ENCODE results near the gene F3. TPM values are rescaled to one million over a fixed set of nuclear protein-coding genes. Genes with fewer than 3 reads are reported as not detected.
A peak's percentile ranks its signal among the peaks of the same experiment; 100 is the strongest.

The F3 gene
- total RNA-seq, 2 experiments from 2014 or later = 0.10 TPM; not detected in 1

DNA sequence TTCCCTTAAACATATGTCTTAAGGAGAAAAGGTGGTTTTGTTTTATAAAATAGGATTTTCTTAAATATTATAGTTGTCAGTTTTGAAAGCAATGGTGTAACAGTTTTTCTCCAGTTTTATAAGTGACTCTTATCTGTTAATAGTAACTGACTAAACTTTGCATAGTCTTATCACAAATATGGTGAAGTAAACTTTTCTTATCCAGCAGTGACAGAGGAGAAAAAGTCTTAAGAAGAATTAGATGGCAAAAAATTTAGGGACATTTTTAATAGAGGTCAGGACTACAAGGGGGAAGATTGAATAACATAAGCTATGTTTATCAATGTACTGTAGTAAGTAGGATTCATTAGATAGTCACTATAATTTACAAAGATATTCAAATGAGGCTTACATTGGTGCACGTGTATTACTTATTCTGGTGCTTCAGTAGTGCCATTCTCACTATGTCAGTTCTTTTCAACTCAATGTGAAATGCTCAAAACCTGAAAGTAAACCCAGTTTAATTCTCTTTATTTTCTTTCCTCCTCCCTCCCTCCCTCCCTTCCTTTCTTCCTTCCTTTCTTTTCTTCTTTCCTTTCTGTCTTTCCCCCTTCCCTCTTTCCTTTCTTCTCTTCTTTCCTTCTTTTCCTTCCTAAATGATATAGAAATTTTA is 26.1 kb downstream of the F3 start:
- Mint-ChIP-seq H3K27me3 (ENCODE audit: low read depth) (no peaks in the 10 kb centered on the region), H3K4me1 (ENCODE audit: low read depth) (no peaks in the 10 kb centered on the region), H3K4me3 (no peak overlapping the region), H3K27ac (no peak overlapping the region), H3K9me3 (no peaks in the 10 kb centered on the region), H3K36me3 (ENCODE audit: low read depth) (peaks cover 16% of the 10 kb centered on the region)
- CTCF ChIA-PET = interaction anchor here (1.9 to 2.4 kb wide), 2 partner anchors 290 to 291 kb away, joined by 7 to 11 read pairs; no protein-coding TSS in a partner anchor
- no peak for DNase-seq
- intact Hi-C loops (cut with micrococcal nuclease) = loop anchor here (2.0 kb wide), 1 partner anchor 291 kb away; no protein-coding TSS in a partner anchor

DNA sequence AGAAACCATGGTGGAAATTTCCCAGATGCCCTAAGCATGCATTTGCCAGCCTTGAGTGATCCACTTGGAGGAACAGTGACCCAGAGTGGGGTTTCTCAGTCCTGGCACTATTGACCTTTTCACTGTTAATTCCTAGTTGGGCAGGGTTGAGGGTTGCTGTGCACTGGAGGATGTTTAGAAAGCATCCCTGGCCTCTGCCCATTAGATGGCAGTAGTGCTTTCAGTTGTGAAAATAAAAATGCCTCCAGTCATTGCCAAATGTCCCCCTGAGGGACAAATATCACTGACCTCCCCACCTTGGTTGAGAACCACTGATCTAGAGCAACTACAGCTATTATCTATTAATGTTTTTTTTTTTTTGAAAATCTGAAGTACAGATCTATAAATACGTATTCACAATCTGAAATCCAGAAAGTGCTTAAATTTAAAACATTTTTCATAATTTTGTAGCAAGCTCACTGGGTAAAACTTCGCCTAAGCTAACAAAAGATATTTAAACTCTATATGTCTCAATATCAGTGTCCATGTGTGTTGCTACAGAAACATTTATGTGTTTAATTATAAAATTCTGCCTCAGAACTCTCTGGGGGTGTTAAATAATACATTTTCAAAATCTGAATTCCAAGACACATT is 27.3 kb downstream of the F3 start:
- H3K27ac Mint-ChIP-seq = no peak overlapping the region
- H3K4me1 Mint-ChIP-seq (ENCODE audit: low read depth) = no peaks in the 10 kb centered on the region
- H3K4me3 Mint-ChIP-seq = no peak overlapping the region
- peaks cover 17% of the 10 kb centered on the region for H3K36me3 Mint-ChIP-seq (ENCODE audit: low read depth)
- CTCF ChIA-PET = interaction anchor here (0.7 to 2.4 kb wide), 2 partner anchors 64 to 292 kb away, joined by 3 to 11 read pairs; no protein-coding TSS in a partner anchor
- H3K27me3 Mint-ChIP-seq (ENCODE audit: low read depth) = no peaks in the 10 kb centered on the region
- intact Hi-C loops (cut with micrococcal nuclease) = loop anchor here (2.0 kb wide), 1 partner anchor 293 kb away; no protein-coding TSS in a partner anchor
- peak; percentile 6 for DNase-seq
- no peaks in the 10 kb centered on the region for H3K9me3 Mint-ChIP-seq

DNA sequence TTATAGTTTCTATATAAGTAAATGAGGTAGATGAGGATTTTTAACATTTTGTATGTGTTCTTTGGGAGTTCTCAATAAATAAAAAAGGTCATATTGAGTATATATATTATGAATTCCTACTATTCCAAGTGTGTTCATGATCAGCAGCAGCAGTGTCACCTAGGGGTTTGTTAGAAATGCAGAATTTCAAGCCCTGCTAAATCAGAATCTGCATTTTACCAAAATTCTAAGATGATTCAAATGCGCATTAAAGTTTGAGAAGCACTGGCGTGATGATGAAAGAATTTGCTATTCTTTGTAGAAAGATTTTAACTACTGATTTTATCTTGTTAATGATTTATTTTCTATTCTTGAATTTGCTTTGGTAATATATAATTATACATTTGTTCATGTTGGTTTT is 28.7 kb downstream of the F3 start:
- no peak for DNase-seq
- no peak overlapping the region for H3K27ac Mint-ChIP-seq
- no peaks in the 10 kb centered on the region for H3K9me3 Mint-ChIP-seq
- no peak overlapping the region for H3K4me3 Mint-ChIP-seq
- CTCF ChIA-PET = interaction anchor here (0.6 to 1.3 kb wide), 4 partner anchors 9 to 36 kb away, joined by 3 to 7 read pairs (median 4); partner anchors contain the start of gene F3
- peaks cover 25% of the 10 kb centered on the region for H3K36me3 Mint-ChIP-seq (ENCODE audit: low read depth)
- H3K4me1 Mint-ChIP-seq (ENCODE audit: low read depth) = no peaks in the 10 kb centered on the region
- H3K27me3 Mint-ChIP-seq (ENCODE audit: low read depth) = no peaks in the 10 kb centered on the region
- intact Hi-C loops (cut with micrococcal nuclease) = no loop called here

- no peak overlapping the region for H3K27ac Mint-ChIP-seq
- no peak for DNase-seq
Measured at GRCh38 chr1:94504601-94505000, 37.0 kb downstream of the F3 start.

DNA sequence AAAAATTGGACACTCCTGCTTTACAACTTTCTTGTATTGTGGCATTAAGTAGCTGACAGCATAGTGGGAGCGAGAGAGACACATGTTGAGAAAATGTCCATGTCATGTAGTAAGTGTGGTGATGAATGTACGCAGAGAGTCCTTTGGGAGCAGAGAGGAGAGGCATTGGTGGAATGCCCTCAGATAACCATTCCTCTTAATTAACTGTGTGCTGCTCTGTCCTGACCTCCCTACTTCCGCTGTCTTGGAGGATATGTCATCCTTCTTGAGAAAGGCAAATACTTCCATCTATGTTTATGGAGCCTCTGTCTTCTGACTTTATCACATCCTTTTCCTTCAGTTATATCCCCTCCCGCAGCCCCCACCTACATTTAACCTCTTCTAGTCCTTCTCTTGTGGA is 38.4 kb downstream of the F3 start:
- peaks cover 56% of the 10 kb centered on the region for H3K36me3 Mint-ChIP-seq (ENCODE audit: low read depth)

More at GRCh38 chr1:94504601-94505000, 37.0 kb downstream of the F3 start:
- H3K4me3 Mint-ChIP-seq = no peak overlapping the region
- H3K36me3 Mint-ChIP-seq (ENCODE audit: low read depth) = peaks cover 60% of the 10 kb centered on the region
- H3K4me1 Mint-ChIP-seq (ENCODE audit: low read depth) = no peaks in the 10 kb centered on the region
- peaks cover 4% of the 10 kb centered on the region for H3K9me3 Mint-ChIP-seq
- H3K27me3 Mint-ChIP-seq (ENCODE audit: low read depth) = no peaks in the 10 kb centered on the region
- CTCF ChIA-PET = no interaction called here
- intact Hi-C loops (cut with micrococcal nuclease) = no loop called here

GRCh38 chr1:94501935-94502334 is 39.6 kb downstream of the F3 start:
- H3K27me3 Mint-ChIP-seq (ENCODE audit: low read depth) = no peaks in the 10 kb centered on the region
- DNase-seq = no peak
- H3K4me1 Mint-ChIP-seq (ENCODE audit: low read depth) = no peaks in the 10 kb centered on the region
- peaks cover 55% of the 10 kb centered on the region for H3K36me3 Mint-ChIP-seq (ENCODE audit: low read depth)
- H3K4me3 Mint-ChIP-seq = no peak overlapping the region
- H3K27ac Mint-ChIP-seq = no peak overlapping the region
- CTCF ChIA-PET = interaction anchor here (0.7 kb wide), 1 partner anchor 234 kb away, joined by 3 read pairs; no protein-coding TSS in a partner anchor
- peaks cover 4% of the 10 kb centered on the region for H3K9me3 Mint-ChIP-seq
- intact Hi-C loops (cut with micrococcal nuclease) = no loop called here

More for the DNA sequence above, 38.4 kb downstream of the F3 start:
- intact Hi-C loops (cut with micrococcal nuclease) = no loop called here
- CTCF ChIA-PET = interaction anchor here (1.2 kb wide), 2 partner anchors 10 to 22 kb away, joined by 4 to 5 read pairs; no protein-coding TSS in a partner anchor
- Mint-ChIP-seq H3K27ac (peak overlapping the region; percentile 15), H3K4me3 (no peak overlapping the region), H3K27me3 (ENCODE audit: low read depth) (no peaks in the 10 kb centered on the region), H3K4me1 (ENCODE audit: low read depth) (no peaks in the 10 kb centered on the region), H3K9me3 (peaks cover 4% of the 10 kb centered on the region)
- no peak for DNase-seq

GRCh38 chr1:94501426-94501825 is 40.1 kb downstream of the F3 start:
- H3K4me3 Mint-ChIP-seq = no peak overlapping the region
- intact Hi-C loops (cut with micrococcal nuclease) = no loop called here
- no peaks in the 10 kb centered on the region for H3K4me1 Mint-ChIP-seq (ENCODE audit: low read depth)
- no peaks in the 10 kb centered on the region for H3K27me3 Mint-ChIP-seq (ENCODE audit: low read depth)
- H3K36me3 Mint-ChIP-seq (ENCODE audit: low read depth) = peaks cover 54% of the 10 kb centered on the region
- no peak overlapping the region for H3K27ac Mint-ChIP-seq
- CTCF ChIA-PET = no interaction called here
- peaks cover 4% of the 10 kb centered on the region for H3K9me3 Mint-ChIP-seq
- DNase-seq = no peak

DNA sequence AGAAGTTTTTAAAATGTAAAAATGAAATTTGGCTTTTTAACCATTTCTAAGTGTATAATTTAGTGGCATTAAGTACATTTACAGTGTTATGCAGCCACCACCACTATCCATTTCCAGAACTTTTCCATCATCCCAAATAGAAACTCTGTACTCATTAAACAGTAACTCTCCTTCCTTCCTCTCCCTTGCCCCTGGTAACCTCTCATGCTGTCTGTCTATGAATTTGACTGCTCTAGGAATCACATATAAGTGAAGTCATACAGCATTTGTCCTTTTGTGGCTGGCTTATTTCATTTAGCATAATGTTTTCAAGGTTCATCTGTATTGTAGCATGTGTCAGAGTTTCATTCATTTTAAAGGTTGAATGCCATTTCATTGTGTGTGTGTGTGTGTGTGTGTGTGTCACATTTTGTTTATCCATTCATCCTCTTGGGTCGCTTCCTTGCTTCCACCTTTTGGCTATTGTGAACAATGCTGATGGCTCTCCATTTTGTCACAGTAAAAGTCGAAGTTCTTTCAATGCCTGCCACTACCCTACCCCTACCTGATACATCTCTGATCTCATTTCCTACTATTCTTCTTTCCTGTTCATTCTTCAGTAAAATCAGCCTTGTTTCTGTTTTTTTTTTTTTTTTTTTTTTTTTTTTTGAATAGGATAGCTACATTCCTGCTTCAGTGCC is 45.3 kb downstream of the F3 start:
- Mint-ChIP-seq H3K9me3 (no peaks in the 10 kb centered on the region), H3K27me3 (ENCODE audit: low read depth) (no peaks in the 10 kb centered on the region), H3K27ac (no peak overlapping the region), H3K4me3 (no peak overlapping the region), H3K36me3 (ENCODE audit: low read depth) (peaks cover 36% of the 10 kb centered on the region), H3K4me1 (ENCODE audit: low read depth) (no peaks in the 10 kb centered on the region)
- CTCF ChIA-PET = interaction anchor here (0.6 kb wide), 1 partner anchor 1441 kb away, joined by 3 read pairs; no protein-coding TSS in a partner anchor
- DNase-seq = no peak
- intact Hi-C loops (cut with micrococcal nuclease) = no loop called here

DNA sequence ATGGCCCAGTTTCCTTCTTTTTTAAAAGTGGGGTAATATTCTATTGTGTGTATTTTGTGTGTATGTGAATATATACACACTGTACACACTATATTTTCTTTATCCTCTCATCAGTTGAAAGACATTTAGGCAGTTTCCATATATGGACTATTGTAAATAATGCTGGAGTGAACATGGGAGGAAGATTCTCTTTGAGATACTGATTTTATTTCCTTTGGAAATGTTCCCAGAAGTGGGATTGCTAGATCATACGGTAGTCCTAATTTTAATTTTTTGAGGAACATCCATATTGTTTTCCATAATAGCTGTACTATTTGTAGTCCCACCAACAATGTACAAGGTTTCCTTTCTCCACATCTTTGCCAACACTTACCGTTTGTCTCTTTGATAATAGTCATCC is 51.0 kb downstream of the F3 start:
- H3K4me1 Mint-ChIP-seq (ENCODE audit: low read depth) = peaks cover 4% of the 10 kb centered on the region
- peaks cover 32% of the 10 kb centered on the region for H3K36me3 Mint-ChIP-seq (ENCODE audit: low read depth)
- CTCF ChIA-PET = interaction anchor here (0.7 to 1.7 kb wide), 2 partner anchors 8 to 10 kb away, joined by 3 to 6 read pairs; no protein-coding TSS in a partner anchor
- intact Hi-C loops (cut with micrococcal nuclease) = no loop called here
- H3K9me3 Mint-ChIP-seq = no peaks in the 10 kb centered on the region
- H3K4me3 Mint-ChIP-seq = no peak overlapping the region
- DNase-seq = no peak
- H3K27ac Mint-ChIP-seq = no peak overlapping the region
- no peaks in the 10 kb centered on the region for H3K27me3 Mint-ChIP-seq (ENCODE audit: low read depth)

GRCh38 chr1:94486990-94487389 is 54.6 kb downstream of the F3 start:
- H3K36me3 Mint-ChIP-seq (ENCODE audit: low read depth) = peaks cover 38% of the 10 kb centered on the region
- peaks cover 4% of the 10 kb centered on the region for H3K4me1 Mint-ChIP-seq (ENCODE audit: low read depth)
- no peaks in the 10 kb centered on the region for H3K27me3 Mint-ChIP-seq (ENCODE audit: low read depth)
- intact Hi-C loops (cut with micrococcal nuclease) = no loop called here
- CTCF ChIA-PET = interaction anchor here (0.6 to 0.9 kb wide), 3 partner anchors 11 to 319 kb away, joined by 4 to 5 read pairs (median 4); no protein-coding TSS in a partner anchor
- no peaks in the 10 kb centered on the region for H3K9me3 Mint-ChIP-seq
- H3K27ac Mint-ChIP-seq = no peak overlapping the region
- DNase-seq = no peak
- no peak overlapping the region for H3K4me3 Mint-ChIP-seq

DNA sequence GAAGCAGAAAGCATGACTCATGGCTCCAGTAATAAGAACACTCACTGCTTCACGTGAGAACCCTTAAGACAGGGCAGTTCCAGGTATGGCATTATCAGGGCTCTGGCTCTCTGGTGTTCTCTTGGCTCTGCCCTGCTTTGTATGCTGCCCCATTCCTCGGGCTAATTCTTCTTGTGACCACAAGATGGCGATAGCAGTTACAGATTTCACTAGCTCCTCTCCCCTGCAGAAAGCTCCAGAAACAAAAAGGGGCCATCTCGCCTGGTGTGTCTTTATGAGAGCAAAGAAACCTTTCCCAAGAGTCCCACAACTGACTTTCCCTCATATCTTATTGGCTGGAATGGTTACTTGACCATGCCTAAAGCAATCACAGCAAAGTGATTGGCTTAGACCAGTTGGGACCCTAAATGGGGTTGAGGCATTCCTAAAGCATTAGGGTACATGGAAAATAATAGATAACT is 60.1 kb downstream of the F3 start:
- intact Hi-C loops (cut with micrococcal nuclease) = loop anchor here (1.0 to 2.0 kb wide), 2 partner anchors 324 to 561 kb away; no protein-coding TSS in a partner anchor
- no peaks in the 10 kb centered on the region for H3K4me1 Mint-ChIP-seq (ENCODE audit: low read depth)
- no peaks in the 10 kb centered on the region for H3K27me3 Mint-ChIP-seq (ENCODE audit: low read depth)
- no peaks in the 10 kb centered on the region for H3K9me3 Mint-ChIP-seq
- DNase-seq = peak; percentile 44
- CTCF ChIA-PET = interaction anchor here (0.7 to 4.7 kb wide), 9 partner anchors 9 to 758 kb away, joined by 3 to 56 read pairs (median 4); no protein-coding TSS in a partner anchor
- peaks cover 25% of the 10 kb centered on the region for H3K36me3 Mint-ChIP-seq (ENCODE audit: low read depth)
- no peak overlapping the region for H3K27ac Mint-ChIP-seq
- no peak overlapping the region for H3K4me3 Mint-ChIP-seq

- DNase-seq = no peak
- Mint-ChIP-seq H3K27ac (no peak overlapping the region), H3K27me3 (ENCODE audit: low read depth) (no peaks in the 10 kb centered on the region), H3K4me1 (ENCODE audit: low read depth) (no peaks in the 10 kb centered on the region), H3K36me3 (ENCODE audit: low read depth) (peaks cover 29% of the 10 kb centered on the region), H3K9me3 (no peaks in the 10 kb centered on the region), H3K4me3 (no peak overlapping the region)
- CTCF ChIA-PET = interaction anchor here (0.9 to 4.7 kb wide), 2 partner anchors 8 to 326 kb away, joined by 3 to 56 read pairs; no protein-coding TSS in a partner anchor
- intact Hi-C loops (cut with micrococcal nuclease) = loop anchor here (2.0 kb wide), 1 partner anchor 563 kb away; no protein-coding TSS in a partner anchor
Measured at GRCh38 chr1:94479682-94480081, 61.9 kb downstream of the F3 start.
